Endothelial cell (in vitro differentiated cells): ENCODE measurements around the gene SLC5A4. TPM values are rescaled to one million over a fixed set of nuclear protein-coding genes. Genes with fewer than 3 reads are reported as not detected.

Experiments
- DNase-seq: peaks from one replicate; pipeline ENCODE4 v3.0.0; 2021; ENCODE audit warnings: low spot score
- H3K27ac Mint-ChIP-seq: one replicate; pipeline ENCODE4 v1.8.0; 2021; ENCODE audit warnings: mixed read lengths, inconsistent platforms; ENCODE audit not compliant: unreplicated experiment
- H3K27me3 Mint-ChIP-seq: one replicate; pipeline ENCODE4 v1.8.0; 2021; ENCODE audit warnings: mild to moderate bottlenecking, moderate library complexity, mixed read lengths, inconsistent platforms; ENCODE audit not compliant: unreplicated experiment
- H3K36me3 Mint-ChIP-seq: one replicate; pipeline ENCODE4 v1.8.0; 2021; ENCODE audit warnings: mild to moderate bottlenecking, low read depth, mixed read lengths, inconsistent platforms; ENCODE audit not compliant: unreplicated experiment
- H3K4me1 Mint-ChIP-seq: one replicate; pipeline ENCODE4 v1.8.0; 2021; ENCODE audit warnings: mild to moderate bottlenecking, mixed read lengths, inconsistent platforms; ENCODE audit not compliant: unreplicated experiment
- H3K4me3 Mint-ChIP-seq: one replicate; pipeline ENCODE4 v1.8.0; 2021; ENCODE audit warnings: mild to moderate bottlenecking, mixed read lengths, inconsistent platforms; ENCODE audit not compliant: unreplicated experiment
- H3K9me3 Mint-ChIP-seq: one replicate; pipeline ENCODE4 v1.8.0; 2021; ENCODE audit warnings: mixed read lengths, inconsistent platforms; ENCODE audit not compliant: unreplicated experiment
- CTCF ChIP-seq: fragments of 200-600 bp; sonication (generic); IDR thresholded peaks from one replicate; pipeline ENCODE4 v1.5.0; 2021; ENCODE audit warnings: antibody characterized with exemption; ENCODE audit not compliant: unreplicated experiment
- total RNA-seq: library from RNA; stranded (reverse); fragmentation: NEBNext Ultra II Directional; extraction: Animal tissue kit (Norgen Biotek cat#: 25700); gene quantifications from one replicate; pipeline ENCODE4 v1.2.1, GENCODE V29; 2021; ENCODE audit not compliant: unreplicated experiment

The SLC5A4 gene
- total RNA-seq, 1 donor from 2014 or later, result not detected

GRCh38 chr22:32175115-32175514 is 80.0 kb downstream of the SLC5A4 start:
- Mint-ChIP-seq H3K36me3 (no peaks in the 10 kb centered on the region), H3K9me3 (no peaks in the 10 kb centered on the region), H3K27me3 (peaks cover 14% of the 10 kb centered on the region), H3K4me1 (peaks cover 12% of the 10 kb centered on the region), H3K4me3 (no peak overlapping the region), H3K27ac (no peak overlapping the region)
- no peak for TF ChIP-seq CTCF
- DNase-seq, result no peak

Other genes with a start within 250 kb of the SLC5A4 start
- gene SLC5A1, start 212.1 kb downstream of the SLC5A4 start, total RNA-seq, result 0.26 TPM
- not detected for gene C22orf42, start 96.0 kb downstream of the SLC5A4 start, total RNA-seq
- 11.8 TPM for gene RFPL2, start 50.3 kb downstream of the SLC5A4 start, total RNA-seq
- gene RFPL3, start 102.5 kb upstream of the SLC5A4 start, total RNA-seq, result not detected
- 107 TPM for gene RTCB, start 156.9 kb upstream of the SLC5A4 start, total RNA-seq
- not detected for gene BPIFC, start 209.1 kb upstream of the SLC5A4 start, total RNA-seq
- 93.8 TPM for gene FBXO7, start 219.5 kb upstream of the SLC5A4 start, total RNA-seq